AG04449 (cell line): ENCODE measurements around the gene ITGA5.

ENCODE experiments used
- CTCF ChIA-PET: fragments of 350-600 bp; formaldehyde crosslinking; extraction: SDS; loops from one replicate; lab custom pipeline; 2021; ENCODE audit warnings: antibody characterized with exemption; lab: Yijun Ruan, JAX
- POLR2A ChIA-PET: fragments of 400-600, 350-600 bp; formaldehyde crosslinking; extraction: SDS; loops from one replicate; lab custom pipeline; 2020; ENCODE audit warnings: antibody characterized with exemption, inconsistent platforms; lab: Yijun Ruan, JAX
- DNase-seq: peaks from one replicate; pipeline ENCODE4 v3.0.0-alpha.2; 2010; ENCODE audit warnings: low read depth, low spot score
- H3K4me3 ChIP-seq: 2 replicates; pipeline ENCODE4 v1.5.1; 2011; ENCODE audit warnings: low read depth, mild to moderate bottlenecking, control low read depth, low read length
- CTCF ChIP-seq: IDR thresholded peaks from one replicate; pipeline ENCODE4 v1.5.1; 2011; ENCODE audit warnings: mild to moderate bottlenecking, moderate library complexity, low read length, control low read depth, inconsistent platforms; ENCODE audit not compliant: insufficient read depth; ENCODE audit errors: missing control alignments

Gene ITGA5

GRCh38 chr12:54383041-54383609 lies 35.9 kb downstream of the ITGA5 start:
- no peak overlapping the region for H3K4me3 ChIP-seq
- TF ChIP-seq CTCF = no peak
- ChIA-PET POLR2A (interaction anchor here (0.6 to 1.0 kb wide), 2 partner anchors 14 to 15 kb away, joined by 3 read pairs; no protein-coding TSS in a partner anchor), CTCF (interaction anchor here (1.0 to 11.2 kb wide), 12 partner anchors 9 to 398 kb away, joined by 3 to 333 read pairs (median 67); partner anchors contain the start of genes HOXC10 and ITGA5)
- peak; percentile 54 for DNase-seq

GRCh38 chr12:54381136-54381535 lies 37.9 kb downstream of the ITGA5 start:
- CTCF ChIA-PET = interaction anchor here (0.7 to 11.2 kb wide), 34 partner anchors 10 to 396 kb away, joined by 3 to 333 read pairs (median 18); partner anchors contain the start of genes COPZ1, HOXC10 and ITGA5
- no peak for DNase-seq
- POLR2A ChIA-PET = no interaction called here
- no peak overlapping the region for H3K4me3 ChIP-seq
- TF ChIP-seq CTCF = no peak

GRCh38 chr12:54379398-54380201 lies 39.5 kb downstream of the ITGA5 start:
- peak; percentile 100 for TF ChIP-seq CTCF
- peak overlapping the region; percentile 58 for H3K4me3 ChIP-seq
- ChIA-PET CTCF (interaction anchor here (0.5 to 11.2 kb wide), 61 partner anchors 8 to 623 kb away, joined by 3 to 333 read pairs (median 7); partner anchors contain the start of genes COPZ1, HOXC10, ITGA5 and NFE2), POLR2A (interaction anchor here (1.0 to 1.4 kb wide), 3 partner anchors 8 to 55 kb away, joined by 3 to 4 read pairs (median 4); partner anchors contain the start of gene COPZ1)
- no peak for DNase-seq

GRCh38 chr12:54378796-54379397 lies 40.2 kb downstream of the ITGA5 start:
- ChIA-PET CTCF (interaction anchor here (0.6 to 11.2 kb wide), 57 partner anchors 8 to 622 kb away, joined by 3 to 333 read pairs (median 8); partner anchors contain the start of genes COPZ1, HOXC10, ITGA5 and NFE2), POLR2A (interaction anchor here (1.0 to 1.4 kb wide), 3 partner anchors 9 to 54 kb away, joined by 3 to 4 read pairs (median 4); partner anchors contain the start of gene COPZ1)
- TF ChIP-seq CTCF = no peak
- H3K4me3 ChIP-seq = peak overlapping the region; percentile 58
- no peak for DNase-seq

- DNase-seq = no peak
- ChIA-PET CTCF (interaction anchor here (0.9 to 11.2 kb wide), 16 partner anchors 7 to 163 kb away, joined by 3 to 333 read pairs (median 46); partner anchors contain the start of gene ITGA5), POLR2A (interaction anchor here (1.4 kb wide), 2 partner anchors 19 to 53 kb away, joined by 4 read pairs; partner anchors contain the start of gene COPZ1)
- H3K4me3 ChIP-seq = no peak overlapping the region
- TF ChIP-seq CTCF = no peak
Measured at GRCh38 chr12:54377797-54378515, 41.1 kb downstream of the ITGA5 start.
